NCI-H526 (cell line): ENCODE measurements around the gene PLCB4.

ENCODE experiments used
- DNase-seq, 2 experiments: peaks; one replicate each; lab custom pipeline; 2025; lab: John Stamatoyannopoulos, UW

The PLCB4 gene

DNA sequence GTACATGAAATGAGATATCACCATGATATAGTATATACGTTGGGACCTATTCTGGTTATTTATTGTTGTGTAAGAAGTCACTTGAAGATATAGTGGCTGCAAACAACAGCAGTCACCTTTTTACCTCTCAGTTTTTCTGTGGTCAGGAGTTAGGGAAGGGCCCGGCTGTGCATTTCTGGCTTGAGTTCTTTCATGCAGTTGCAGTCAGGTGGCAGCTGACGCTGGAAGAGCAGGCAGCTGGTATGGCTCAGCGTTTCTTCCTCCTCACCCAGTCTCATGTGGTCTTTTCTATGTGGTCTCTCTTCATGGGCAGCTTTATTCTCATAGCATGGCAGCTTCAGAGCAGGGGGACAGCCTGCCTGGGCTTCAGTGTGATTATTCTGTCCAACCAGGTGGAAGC lies 154.4 kb downstream of the PLCB4 start:
- no peak for DNase-seq

DNA sequence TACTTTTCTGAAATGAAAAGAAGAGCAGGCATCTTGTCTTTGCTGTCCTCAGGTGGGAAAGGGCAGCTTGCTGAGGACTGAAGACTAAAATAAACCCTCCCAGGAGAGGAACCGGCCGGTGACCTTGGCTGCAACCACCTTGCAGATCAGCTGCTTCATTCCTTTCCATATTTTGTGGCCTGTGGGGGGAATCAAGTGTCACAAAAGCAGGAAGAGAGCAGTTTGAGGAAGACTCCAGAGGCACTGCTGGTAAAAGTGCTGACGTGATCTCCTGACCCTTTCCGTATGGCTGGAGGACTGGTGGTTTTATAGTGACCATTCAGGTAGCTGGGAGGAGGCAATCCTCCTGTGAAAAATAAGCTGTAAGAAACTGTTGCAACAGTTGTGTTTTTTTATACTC lies 157.0 kb downstream of the PLCB4 start:
- no peak for DNase-seq

DNA sequence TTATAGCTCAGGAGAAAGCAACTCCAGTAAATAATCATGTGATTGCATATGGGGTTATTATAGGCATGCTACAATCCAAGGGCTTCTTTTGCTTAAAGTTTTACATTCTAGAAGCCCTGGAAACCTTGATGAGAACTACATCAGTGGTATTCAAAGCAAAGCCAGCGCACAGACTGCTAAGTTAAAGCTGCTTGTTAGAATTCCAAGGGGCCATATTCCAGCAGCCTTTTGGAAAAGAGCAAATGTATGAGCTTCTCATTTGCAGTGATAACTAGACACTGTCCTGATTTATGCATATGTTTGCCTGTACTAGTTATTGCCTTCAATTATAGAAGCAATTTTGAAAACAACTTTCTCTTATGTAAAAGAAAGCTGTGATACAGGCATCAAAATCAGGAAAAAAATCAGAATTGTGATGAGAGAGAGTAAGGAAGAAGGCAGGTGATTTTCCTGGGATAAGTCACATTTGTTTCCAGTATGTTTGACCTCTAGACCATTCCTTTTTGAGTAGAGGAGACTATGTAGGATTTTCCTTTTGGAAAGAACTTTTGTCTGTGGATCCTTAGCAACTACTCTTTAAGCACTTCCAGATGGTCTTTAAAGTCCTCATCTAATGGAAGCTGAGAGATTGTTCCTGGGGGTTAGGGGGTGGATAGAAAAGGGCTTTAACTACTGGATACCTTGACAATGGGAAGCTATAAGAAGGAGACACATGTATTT lies 159.2 kb downstream of the PLCB4 start:
- DNase-seq: no peak

DNA sequence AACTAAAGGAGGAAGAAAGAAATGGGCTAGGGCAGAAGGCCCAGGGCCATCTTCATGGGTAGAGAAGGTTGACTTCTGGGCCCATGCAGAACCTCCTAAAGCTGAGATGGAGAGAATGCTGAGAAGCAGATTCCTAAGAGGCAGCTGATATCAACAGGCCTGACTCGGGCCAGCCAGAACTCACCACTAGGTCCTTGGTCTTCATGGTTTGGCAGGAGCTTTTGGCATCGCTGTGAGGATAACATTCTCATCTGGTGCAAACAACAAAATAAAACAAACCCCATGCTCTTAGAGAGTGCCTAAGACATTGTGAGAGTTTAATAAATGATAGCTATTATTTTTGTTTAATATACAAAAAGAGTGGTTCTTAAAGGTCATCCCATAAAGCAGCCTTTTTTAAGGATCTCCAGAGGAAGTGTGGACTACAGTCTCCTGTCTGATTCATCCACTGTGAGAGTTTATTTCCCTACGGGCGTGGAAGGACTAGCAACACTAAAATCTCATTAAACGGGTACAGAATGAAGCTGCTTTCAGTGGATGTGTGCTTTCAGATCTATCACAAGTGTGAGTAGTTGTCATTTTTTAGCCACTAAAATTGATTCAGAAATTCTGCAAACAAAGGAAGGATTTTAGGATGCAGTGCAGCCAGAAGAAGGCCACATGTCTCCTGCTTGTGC lies 160.0 kb downstream of the PLCB4 start:
- no peak for DNase-seq

DNA sequence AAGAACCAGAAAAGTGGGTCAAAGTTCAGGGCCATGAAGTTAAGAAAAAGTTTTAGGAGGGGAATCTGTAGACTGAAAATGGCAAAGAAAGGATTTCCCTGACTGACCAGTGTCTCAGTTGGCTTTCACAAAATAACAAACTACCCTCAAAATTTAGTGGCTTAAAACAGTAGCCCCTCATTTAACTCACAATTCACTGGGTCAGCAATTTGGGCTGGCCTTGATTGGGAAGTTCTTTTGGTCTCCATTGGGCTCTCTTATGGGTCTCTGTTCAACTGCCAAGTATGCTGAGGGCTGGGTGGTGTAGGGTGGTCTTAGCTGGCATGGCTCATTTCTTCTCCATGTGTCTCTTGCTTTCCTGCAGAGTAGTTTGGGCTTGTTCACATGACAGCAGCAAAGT lies 161.5 kb downstream of the PLCB4 start:
- DNase-seq: no peak

DNA sequence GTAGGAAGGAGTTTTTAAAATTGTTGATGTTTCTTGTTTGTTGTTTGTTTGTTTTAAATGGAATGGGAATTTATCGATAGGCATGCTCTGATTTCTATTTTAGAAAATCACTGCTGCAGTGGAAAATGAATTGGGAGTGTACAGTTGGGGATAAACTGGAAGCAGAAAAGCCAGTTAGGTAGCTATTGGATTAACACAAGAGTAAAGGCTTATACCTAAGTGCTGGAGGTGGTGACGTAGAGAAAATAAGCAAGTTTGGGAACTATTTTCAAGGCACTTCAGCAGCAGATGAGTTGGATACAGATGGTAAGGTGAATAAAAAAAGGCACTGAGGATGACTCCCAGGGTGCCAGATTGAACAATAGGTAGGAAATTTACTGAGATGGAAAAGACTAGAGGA lies 164.9 kb downstream of the PLCB4 start:
- no peak for DNase-seq

DNA sequence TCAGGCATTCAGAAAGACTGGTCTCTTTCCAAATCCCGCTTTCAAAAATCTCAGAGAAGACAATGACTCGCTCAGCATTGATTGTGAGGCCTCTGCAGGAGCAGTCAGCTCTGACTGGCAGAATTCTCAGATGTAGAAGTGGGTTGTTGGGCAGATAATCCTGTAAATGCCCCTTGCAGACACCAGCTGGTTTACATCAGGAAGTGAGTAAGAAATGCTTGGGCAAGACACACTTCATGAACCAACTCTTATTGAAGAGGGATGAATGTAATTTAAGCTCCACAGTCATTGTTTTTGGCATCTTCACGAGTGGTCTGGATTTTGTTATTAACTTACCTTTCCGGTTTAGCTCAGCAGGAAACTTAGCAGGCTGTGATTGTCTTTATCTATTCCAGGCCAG lies 166.6 kb downstream of the PLCB4 start:
- DNase-seq: no peak

DNA sequence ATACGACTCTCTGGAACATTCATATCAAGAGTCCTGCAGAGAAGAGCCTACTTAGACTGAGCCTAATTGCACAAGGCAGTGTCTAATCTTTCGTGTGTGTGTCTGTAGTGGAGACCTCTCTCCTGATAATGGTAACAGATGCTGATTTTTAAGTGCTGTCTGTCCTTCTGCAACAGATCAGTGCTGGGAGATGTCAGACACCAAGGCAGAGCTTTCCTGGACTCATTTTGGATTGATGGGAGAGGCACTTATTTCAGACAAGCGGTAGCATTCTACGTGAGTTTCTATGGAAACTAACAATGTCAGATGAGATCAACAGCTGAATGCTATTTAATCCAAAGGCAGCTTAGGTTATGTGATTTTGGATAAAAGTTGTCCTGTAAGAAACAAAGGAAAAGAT lies 167.6 kb downstream of the PLCB4 start:
- no peak for DNase-seq

- DNase-seq: no peak
Observed at GRCh38 chr20:9241232-9241692, 172.4 kb downstream of the PLCB4 start.

DNA sequence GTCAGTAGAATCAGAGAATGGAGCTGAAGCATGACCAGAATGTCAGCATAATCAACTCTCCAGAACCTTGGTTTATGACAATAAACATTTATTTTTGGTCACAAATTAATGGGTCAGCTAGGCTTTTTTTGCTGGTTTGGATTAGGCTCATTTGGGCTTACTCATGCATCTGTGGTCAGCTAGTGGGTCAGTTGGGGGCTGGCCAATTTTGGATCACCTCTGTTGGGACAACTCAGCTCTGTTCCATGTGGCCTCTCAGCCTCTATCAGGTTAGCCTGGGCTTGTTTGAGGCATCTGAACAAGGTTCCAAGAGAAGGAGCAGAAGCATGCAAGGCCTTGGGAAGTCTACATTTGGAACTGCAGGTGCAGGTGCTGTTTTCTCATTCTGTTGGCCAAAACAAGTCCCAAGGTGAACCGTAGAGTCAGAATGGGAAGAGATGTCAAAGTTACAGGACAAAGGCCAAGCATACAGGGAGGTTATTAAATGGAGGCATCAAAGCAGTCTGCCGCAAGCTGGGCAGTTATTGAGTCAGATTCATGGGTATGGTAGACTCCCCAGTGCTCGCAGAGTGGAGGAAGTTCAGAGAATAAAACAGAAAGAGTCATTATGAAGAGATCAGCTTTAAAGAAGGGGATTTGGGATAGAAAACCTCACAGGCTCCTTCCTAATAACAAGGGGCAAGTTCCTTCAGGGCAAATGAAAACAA lies 173.0 kb downstream of the PLCB4 start:
- DNase-seq: no peak

DNA sequence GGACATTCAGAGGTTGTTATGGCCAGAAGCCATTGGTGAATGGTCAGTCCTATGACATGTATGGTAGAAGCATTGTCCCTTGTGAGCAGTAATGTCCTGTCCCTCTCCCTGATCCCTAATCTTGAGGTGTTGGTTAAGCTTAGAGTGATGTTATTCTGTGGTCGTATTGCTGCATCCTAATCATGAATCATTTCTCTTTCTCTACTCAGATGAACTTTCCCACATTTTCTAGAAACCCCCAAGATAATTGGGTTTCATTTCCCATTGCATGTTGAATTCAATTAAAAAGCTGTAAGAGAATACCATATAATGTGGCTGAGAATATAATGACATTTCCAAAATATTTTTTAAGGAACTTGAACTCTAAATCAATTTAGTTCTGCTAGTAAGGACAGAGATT lies 175.1 kb downstream of the PLCB4 start:
- no peak for DNase-seq

DNA sequence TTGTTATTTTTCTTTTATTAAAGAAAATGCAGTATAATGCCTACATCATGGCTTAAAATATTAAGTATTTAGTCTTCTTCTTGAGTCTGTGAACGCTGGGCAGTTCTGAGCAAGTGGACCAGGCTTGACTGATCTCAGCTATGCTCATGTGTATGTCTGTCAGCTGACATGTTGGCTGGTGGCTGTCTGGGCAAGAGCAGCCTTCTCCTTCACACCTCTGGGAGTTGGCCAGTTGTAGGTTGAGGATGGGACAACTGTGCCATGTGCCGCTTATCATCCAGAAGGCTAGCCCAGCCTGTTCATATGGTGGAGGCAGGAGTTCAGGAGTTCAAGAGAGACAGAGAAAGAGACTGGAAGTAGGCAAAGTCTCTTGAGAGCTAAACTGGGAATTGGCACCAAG lies 175.9 kb downstream of the PLCB4 start:
- DNase-seq: no peak

DNA sequence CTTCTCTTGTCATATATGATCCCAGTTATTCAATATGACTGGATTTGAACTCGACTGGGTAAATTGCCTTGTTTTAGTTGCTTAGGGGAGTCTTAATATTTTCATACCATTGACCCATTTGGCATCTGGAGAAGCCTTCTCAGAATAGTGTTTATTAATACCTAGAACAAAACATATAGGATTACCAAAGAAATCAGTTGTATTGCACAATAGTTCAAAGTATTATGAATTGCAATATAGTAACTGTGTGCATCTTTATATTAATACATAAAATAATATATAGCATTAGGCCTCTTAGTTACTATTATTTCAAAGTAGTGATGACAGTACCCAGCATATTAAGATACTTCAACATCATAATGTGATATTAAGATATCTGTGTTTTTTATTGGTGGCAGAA lies 177.8 kb downstream of the PLCB4 start:
- DNase-seq: no peak

DNA sequence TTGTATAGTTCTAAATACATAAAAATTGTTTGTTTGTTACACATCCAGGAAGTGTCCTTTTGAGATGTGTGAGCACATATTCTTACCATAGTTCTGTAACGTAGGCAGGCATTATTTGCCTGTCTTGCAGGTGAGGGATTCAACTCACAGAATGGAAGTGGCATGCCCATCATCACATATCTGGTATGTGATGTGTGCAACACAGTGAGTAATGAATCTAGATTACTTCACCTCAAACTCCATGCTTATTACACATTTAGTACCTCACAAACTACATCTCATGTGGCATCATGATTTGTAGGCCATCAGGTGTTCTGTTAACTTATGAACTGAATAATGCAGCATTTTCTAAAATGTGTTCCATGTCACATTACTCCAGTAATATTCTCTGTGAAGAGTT lies 181.6 kb downstream of the PLCB4 start:
- DNase-seq: no peak

DNA sequence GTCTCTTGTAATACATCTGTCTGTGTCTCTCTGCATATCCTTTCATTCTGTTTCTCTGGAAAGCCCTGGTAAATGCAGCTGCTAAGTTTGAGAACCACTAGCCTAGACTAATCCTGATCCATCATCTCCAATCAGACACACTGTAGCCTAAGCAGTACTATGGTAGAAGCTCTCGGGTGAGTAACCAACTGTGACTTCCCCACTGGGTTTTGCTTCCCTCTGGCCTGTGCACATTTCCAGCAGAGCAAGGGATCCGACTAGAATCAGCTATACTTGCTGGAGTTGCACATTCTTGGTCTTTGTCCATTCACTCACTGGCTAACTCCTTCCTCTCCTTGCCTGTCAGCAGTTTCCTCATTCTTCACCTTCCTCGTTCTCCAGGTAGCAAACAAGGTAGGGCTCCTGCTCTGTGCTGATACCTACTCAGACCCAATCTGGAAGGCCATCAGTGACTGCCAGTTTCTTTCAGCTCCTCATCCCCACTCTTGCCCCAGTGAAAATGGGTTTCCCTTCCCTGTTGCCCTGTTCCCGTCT lies 184.2 kb downstream of the PLCB4 start:
- no peak for DNase-seq

DNA sequence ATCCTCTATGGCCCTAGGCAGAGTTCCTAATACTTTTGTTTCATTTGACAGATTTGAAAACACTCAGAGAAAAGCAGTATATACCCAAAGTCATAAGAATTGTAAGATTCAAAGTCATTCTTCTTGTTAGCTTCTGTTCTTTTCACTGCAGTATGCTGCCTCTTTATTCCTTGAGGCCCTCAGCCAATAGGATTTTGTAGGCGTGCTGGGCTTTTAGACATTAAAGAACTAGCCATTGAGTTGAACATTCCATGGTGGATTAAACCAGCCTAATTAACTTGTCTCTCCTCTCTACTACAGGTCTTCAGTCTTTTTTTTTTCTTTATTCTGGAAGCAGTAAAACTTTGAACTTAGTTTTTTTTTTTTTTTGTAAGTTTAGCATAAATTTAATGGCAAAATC lies 186.3 kb downstream of the PLCB4 start:
- DNase-seq: no peak

DNA sequence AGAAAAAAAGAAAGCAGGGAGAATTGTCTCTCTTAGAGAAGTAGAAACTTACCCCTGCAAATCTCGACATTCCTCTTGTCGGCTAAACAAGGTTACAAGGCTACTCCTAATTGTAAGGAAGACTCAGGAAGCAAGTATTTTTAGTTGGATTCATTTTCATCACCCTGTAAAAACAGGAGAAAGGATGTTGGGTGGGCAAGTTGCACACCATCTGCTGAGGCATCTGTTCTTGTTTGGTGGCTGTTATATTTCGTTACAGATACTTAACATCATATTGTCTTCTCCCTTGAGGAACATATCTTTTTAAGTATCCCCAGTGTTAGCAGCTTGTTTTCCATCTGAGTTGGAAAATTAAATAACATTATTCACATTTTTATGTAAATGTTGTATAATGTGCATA lies 187.5 kb downstream of the PLCB4 start:
- DNase-seq: no peak

GRCh38 chr20:9258901-9259300 lies 190.0 kb downstream of the PLCB4 start:
- DNase-seq: no peak

DNA sequence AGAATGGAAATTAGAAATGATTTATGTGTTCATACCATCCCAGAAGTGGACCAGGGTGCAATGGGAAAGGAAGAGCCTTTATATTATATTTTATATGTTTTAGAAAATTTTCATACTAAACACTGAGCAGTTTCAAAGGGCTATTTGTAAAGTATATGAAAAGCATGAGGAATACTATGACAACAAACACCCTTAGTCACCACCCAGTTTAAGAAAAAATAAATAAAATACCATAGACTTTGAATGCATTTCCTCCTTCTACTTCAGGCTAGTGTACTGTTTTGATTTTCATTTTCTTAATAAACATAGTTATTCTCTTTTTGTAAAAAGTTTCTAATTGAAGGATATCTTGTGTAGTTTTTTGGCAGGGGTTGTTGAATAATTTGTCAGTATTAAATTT lies 191.1 kb downstream of the PLCB4 start:
- DNase-seq: no peak

GRCh38 chr20:9261781-9262180 lies 192.9 kb downstream of the PLCB4 start:
- no peak for DNase-seq

DNA sequence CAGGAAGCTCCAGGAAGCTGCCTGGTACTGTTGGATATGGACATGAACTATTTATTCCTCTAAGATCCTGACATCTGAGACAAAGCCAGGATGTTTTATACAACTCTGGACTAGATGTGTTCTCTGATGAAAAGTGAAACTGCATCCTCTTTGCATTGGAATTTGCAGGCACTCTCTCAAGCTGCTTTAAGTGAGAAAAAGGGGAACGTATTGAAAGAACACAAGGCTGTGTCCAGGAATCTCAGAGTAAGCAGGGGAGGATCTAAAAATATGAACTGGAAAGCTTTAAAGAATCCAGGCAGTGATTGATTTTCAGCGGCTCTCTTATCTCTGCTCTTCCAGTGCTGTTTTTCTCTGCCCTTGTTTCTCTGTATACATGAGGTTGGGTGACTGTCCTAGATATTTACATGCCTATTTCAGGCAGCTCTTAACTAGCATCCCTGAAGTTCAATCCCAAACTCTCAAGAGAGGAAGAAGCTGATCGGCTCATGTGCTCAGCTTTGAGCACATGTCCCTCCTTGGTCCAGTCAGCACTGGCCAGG lies 193.8 kb downstream of the PLCB4 start:
- DNase-seq: no peak

DNA sequence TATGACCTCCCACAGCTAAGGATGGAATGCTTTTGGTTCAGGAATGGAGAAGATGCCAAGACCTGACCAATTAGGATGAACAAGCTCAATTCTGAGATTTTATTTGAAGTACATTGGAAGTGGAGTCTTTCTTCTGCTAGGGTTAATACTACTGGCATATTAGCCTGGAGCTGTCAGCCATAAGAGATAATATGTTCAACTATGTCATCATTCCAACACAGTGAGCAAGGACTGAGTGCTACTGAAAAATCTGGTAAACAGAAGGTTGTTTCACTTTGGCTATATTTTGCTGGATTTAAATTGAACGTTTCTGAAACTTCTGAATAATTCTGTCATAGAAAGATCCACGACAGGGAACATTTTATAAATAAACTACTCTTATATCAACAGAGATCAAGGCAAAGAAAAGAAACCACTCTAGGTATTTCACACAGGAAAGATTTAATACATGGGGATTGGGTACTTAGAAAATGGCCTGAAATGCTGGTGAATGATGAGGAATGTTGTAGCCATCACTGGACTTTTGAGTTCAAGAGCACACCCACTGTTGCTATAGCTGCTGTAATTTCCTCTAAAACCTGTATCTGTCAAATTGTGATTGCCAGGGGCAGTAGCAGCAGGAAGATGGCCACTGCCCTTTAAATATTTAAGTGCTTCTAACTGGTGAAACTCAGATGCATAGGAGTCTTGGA lies 200.5 kb downstream of the PLCB4 start:
- no peak for DNase-seq
